A549 (cell line): Measurements from ENCODE around the gene LRRC4C. TPM values are rescaled to one million over a fixed set of nuclear protein-coding genes. Genes with fewer than 3 reads are reported as not detected.

ENCODE experiments used
- ATAC-seq, 2 experiments: fragments of 200-7000 bp in 1 of 2; fragments of >200 bp in 1 of 2; cut with Nextera tagmentation in 1 of 2; cut with Tn5 transposase in 1 of 2; 3 replicates each; pipeline versions ENCODE4 v1.8.0 to v1.9.1; 2018 to 2020; ENCODE audit warnings: mild to moderate bottlenecking in 1 of 2, moderate library complexity in 1 of 2
- CTCF ChIA-PET: fragments of 300-600 bp; sonication (Branson Sonifier 250); formaldehyde crosslinking; extraction: SDS; loops from one replicate; lab custom pipeline; 2021; ENCODE audit warnings: antibody characterized with exemption, inconsistent platforms; lab: Yijun Ruan, JAX
- POLR2A ChIA-PET: fragments of 350-600 bp; formaldehyde crosslinking; extraction: SDS; loops from one replicate; lab custom pipeline; 2021; ENCODE audit warnings: antibody characterized with exemption, inconsistent platforms; lab: Yijun Ruan, JAX
- DNase-seq, 2 experiments: peaks; one replicate each; pipeline versions ENCODE4 v3.0.0 to v3.0.0-alpha.2; 2011 to 2016; ENCODE audit warnings: low read depth in 1 of 2, low spot score in 1 of 2
- FAIRE-seq: peaks from 2 replicates; lab custom pipeline; 2011; peaks lifted over from hg19 to GRCh38; lab: Jason Lieb, UNC
- H3K27ac ChIP-seq, 2 experiments: fragments of >200 bp; sonication (Bioruptor Twin); formaldehyde crosslinking; 3 replicates each; pipeline ENCODE4 v1.5.1; 2016 to 2017
- H3K4me1 ChIP-seq: fragments of >200 bp; sonication (Bioruptor Twin); formaldehyde crosslinking; 3 replicates; pipeline ENCODE4 v1.6.1; 2016
- H3K4me2 ChIP-seq: fragments of >200 bp; sonication (Bioruptor Twin); formaldehyde crosslinking; 3 replicates; pipeline ENCODE4 v1.6.1; 2016
- H3K4me3 ChIP-seq: fragments of >200 bp; sonication (Bioruptor Twin); formaldehyde crosslinking; 3 replicates; pipeline ENCODE4 v1.5.1; 2016
- H3K9me3 ChIP-seq: fragments of >200 bp; sonication (Bioruptor Twin); formaldehyde crosslinking; 3 replicates; pipeline ENCODE4 v1.6.1; 2016
- CBX2 ChIP-seq: fragments of 200-600 bp; sonication (generic); IDR thresholded peaks from 2 replicates; pipeline ENCODE4 v1.6.1; 2016; ENCODE audit warnings: low read depth, mild to moderate bottlenecking, borderline replicate concordance
- CHD4 ChIP-seq: fragments of 200-600 bp; sonication (generic); IDR thresholded peaks from 2 replicates; pipeline ENCODE4 v1.6.1; 2016; ENCODE audit warnings: antibody characterized with exemption, mild to moderate bottlenecking, borderline replicate concordance
- E2F6 ChIP-seq: IDR thresholded peaks from 2 replicates; pipeline ENCODE4 v1.6.1; 2012; ENCODE audit warnings: low read depth, borderline replicate concordance
- EHF ChIP-seq: fragments of 250-450 bp; sonication (Bioruptor Pico); IDR thresholded peaks from 2 replicates; pipeline ENCODE4 v1.5.0; 2020; ENCODE audit warnings: mild to moderate bottlenecking
- EHMT2 ChIP-seq: fragments of 200-600 bp; sonication (generic); IDR thresholded peaks from 2 replicates; pipeline ENCODE4 v1.6.1; 2016; ENCODE audit warnings: antibody characterized with exemption, low read depth, mild to moderate bottlenecking, moderate library complexity
- EP300 ChIP-seq, 2 experiments: fragments of >200 bp; sonication (Bioruptor Twin); formaldehyde crosslinking; IDR thresholded peaks; 2 replicates in 1 of 2; 3 replicates in 1 of 2; pipeline ENCODE4 v1.6.1; 2016 to 2017
- FOSB ChIP-seq: fragments of 250-450 bp; sonication (Bioruptor Pico); IDR thresholded peaks from 2 replicates; pipeline ENCODE4 v1.5.0; 2020; ENCODE audit warnings: mild to moderate bottlenecking, moderate library complexity
- FOSL2 ChIP-seq, 2 experiments: fragments of 450-650 bp in 1 of 2; fragments of >200 bp in 1 of 2; sonication (Bioruptor Twin) in 1 of 2; formaldehyde crosslinking; IDR thresholded peaks; 2 replicates each; pipeline versions ENCODE4 v1.5.0 to v1.6.1; 2016 to 2020; ENCODE audit warnings: mild to moderate bottlenecking in 1 of 2, moderate library complexity in 1 of 2
- HDAC2 ChIP-seq: fragments of 200-600 bp; sonication (generic); IDR thresholded peaks from 2 replicates; pipeline ENCODE4 v1.6.1; 2016
- HOXA7 ChIP-seq: fragments of 250-450 bp; sonication (Bioruptor Pico); IDR thresholded peaks from 2 replicates; pipeline ENCODE4 v1.5.0; 2020; ENCODE audit warnings: mild to moderate bottlenecking, moderate library complexity
- HOXB5 ChIP-seq: fragments of 250-450 bp; sonication (Bioruptor Pico); IDR thresholded peaks from 2 replicates; pipeline ENCODE4 v1.5.0; 2020; ENCODE audit warnings: mild to moderate bottlenecking, moderate library complexity
- KDM1A ChIP-seq: fragments of 200-600 bp; sonication (generic); IDR thresholded peaks from 2 replicates; pipeline ENCODE4 v1.6.1; 2016; ENCODE audit warnings: low read depth, mild to moderate bottlenecking
- MAZ ChIP-seq: fragments of 150-350 bp; IDR thresholded peaks from 2 replicates; pipeline ENCODE4 v1.6.1; 2014; ENCODE audit warnings: antibody characterized with exemption, low read depth, low read length, borderline replicate concordance
- MYC ChIP-seq: IDR thresholded peaks from 2 replicates; pipeline ENCODE4 v1.6.1; 2012; ENCODE audit warnings: mild to moderate bottlenecking, inconsistent platforms, low read length, improper control_type of control experiment, borderline replicate concordance
- NPAS2 ChIP-seq: fragments of 250-450 bp; sonication (Bioruptor Pico); IDR thresholded peaks from 2 replicates; pipeline ENCODE4 v1.8.0; 2022; ENCODE audit warnings: mild to moderate bottlenecking, moderate library complexity, borderline replicate concordance
- NR3C1 ChIP-seq: fragments of >200 bp; sonication (Bioruptor Twin); formaldehyde crosslinking; IDR thresholded peaks from 3 replicates; pipeline ENCODE4 v1.6.1; 2017
- PBX3 ChIP-seq: IDR thresholded peaks from 2 replicates; pipeline ENCODE4 v1.6.1; 2012
- RARB ChIP-seq: fragments of 250-450 bp; sonication (Bioruptor Pico); IDR thresholded peaks from 2 replicates; pipeline ENCODE4 v1.8.0; 2021; ENCODE audit warnings: mild to moderate bottlenecking, moderate library complexity
- REST ChIP-seq: fragments of 200-600 bp; sonication (generic); IDR thresholded peaks from 2 replicates; pipeline ENCODE4 v1.6.1; 2016; ENCODE audit warnings: antibody characterized with exemption, mild to moderate bottlenecking, moderate library complexity
- RNF2 ChIP-seq: fragments of 200-600 bp; sonication (generic); IDR thresholded peaks from 2 replicates; pipeline ENCODE4 v1.6.1; 2016; ENCODE audit warnings: low read depth, mild to moderate bottlenecking, antibody characterized with exemption, moderate library complexity, borderline replicate concordance
- SMC3 ChIP-seq: fragments of >200 bp; sonication (Bioruptor Twin); formaldehyde crosslinking; IDR thresholded peaks from 3 replicates; pipeline ENCODE4 v1.6.1; 2018; ENCODE audit warnings: inconsistent platforms
- TFCP2L1 ChIP-seq: fragments of 250-450 bp; sonication (Bioruptor Pico); IDR thresholded peaks from 2 replicates; pipeline ENCODE4 v1.5.0; 2021; ENCODE audit warnings: mild to moderate bottlenecking
- ZC3H11A ChIP-seq: fragments of 450-650 bp; IDR thresholded peaks from 2 replicates; pipeline ENCODE4 v1.6.1; 2014; ENCODE audit warnings: antibody characterized with exemption, mild to moderate bottlenecking
- ZSCAN20 ChIP-seq: fragments of 250-450 bp; sonication (Bioruptor Pico); IDR thresholded peaks from 2 replicates; pipeline ENCODE4 v1.8.0; 2022; ENCODE audit warnings: mild to moderate bottlenecking, moderate library complexity
- WGBS: methylation state at CpG from one replicate; pipeline ENCODE4 v1.1.6; 2017; ENCODE audit errors: missing lambda C conversion rate; 5-methylcytosine and 5-hydroxymethylcytosine counted together
- polyA plus RNA-seq, 4 experiments: library from polyadenylated mRNA; depleted of rRNA in 3 of 4; stranded (reverse); fragments of >200 nt; fragmentation: RNase III in 1 of 4; extraction: RNeasy Plus Mini Kit Qiagen cat#74134 plus additional on column Dnase treatment in 1 of 4; gene quantifications; 2 replicates in 3 of 4; 3 replicates in 1 of 4; pipeline ENCODE4 v1.2.3, GENCODE V29; 2011 to 2017
- TF ChIP-seq, protein P1 (sequence below): fragments of 450-650 bp; IDR thresholded peaks from 2 replicates; pipeline ENCODE4 v1.6.1; 2014; ENCODE audit warnings: antibody characterized with exemption
- TF ChIP-seq, protein P2 (sequence below): IDR thresholded peaks from 2 replicates; pipeline ENCODE4 v1.6.1; 2012
- TF ChIP-seq, protein P3 (sequence below): fragments of >200 bp; sonication (Bioruptor Twin); formaldehyde crosslinking; IDR thresholded peaks from 2 replicates; pipeline ENCODE4 v1.6.1; 2016

Gene LRRC4C
- polyA plus RNA-seq, 2 of the 4 experiments (the other 2 are of a cell fraction) = not detected

DNA sequence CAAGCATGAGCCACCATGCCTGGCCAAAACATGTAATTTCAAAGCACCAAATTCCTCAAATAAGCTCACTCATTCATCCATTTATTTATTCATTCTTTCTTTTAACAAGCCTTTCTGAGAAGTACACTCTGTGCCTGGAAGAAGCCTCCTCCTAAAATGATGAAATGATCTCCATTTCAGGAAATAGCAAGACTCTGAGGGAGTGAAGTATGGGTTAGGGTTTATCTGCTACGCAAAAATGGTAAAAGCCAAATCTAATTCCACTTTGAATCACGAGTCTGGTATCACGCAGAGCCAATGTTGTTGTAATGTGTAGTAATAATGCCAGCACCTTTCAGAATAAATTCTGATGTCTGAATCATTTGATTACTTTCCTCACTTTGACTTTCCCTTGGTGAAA lies 1041.8 kb downstream of the LRRC4C start:
- Histone ChIP-seq H3K4me3 (no peak overlapping the region), H3K9me3 (no peaks in the 10 kb centered on the region), H3K4me2 (no peak overlapping the region), H3K4me1 (no peaks in the 10 kb centered on the region), H3K27ac (no peak overlapping the region)
- ChIA-PET CTCF (no interaction called here), POLR2A (no interaction called here)
- FAIRE-seq (no peak), ATAC-seq (no peak), DNase-seq (no peak)
- TF ChIP-seq E2F6 (no peak), FOSL2 (IDR thresholded peaks at IDR 0.05) (no peak), FOSL2 (CRISPR knock-in tag; IDR thresholded peaks at IDR 0.05) (no peak), REST (no peak), FOSB (CRISPR knock-in tag) (no peak), NR3C1 (no peak), TFCP2L1 (CRISPR knock-in tag) (no peak), MAZ (no peak), ZSCAN20 (CRISPR knock-in tag) (no peak), RNF2 (no peak), ZC3H11A (no peak), EHMT2 (no peak)
- TF ChIP-seq, protein P1, sequence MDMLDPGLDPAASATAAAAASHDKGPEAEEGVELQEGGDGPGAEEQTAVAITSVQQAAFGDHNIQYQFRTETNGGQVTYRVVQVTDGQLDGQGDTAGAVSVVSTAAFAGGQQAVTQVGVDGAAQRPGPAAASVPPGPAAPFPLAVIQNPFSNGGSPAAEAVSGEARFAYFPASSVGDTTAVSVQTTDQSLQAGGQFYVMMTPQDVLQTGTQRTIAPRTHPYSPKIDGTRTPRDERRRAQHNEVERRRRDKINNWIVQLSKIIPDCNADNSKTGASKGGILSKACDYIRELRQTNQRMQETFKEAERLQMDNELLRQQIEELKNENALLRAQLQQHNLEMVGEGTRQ = no peak
- WGBS = 30% methylated on average over 3 of the region's 3 CpGs

- Histone ChIP-seq H3K27ac (no peak overlapping the region), H3K4me1 (no peaks in the 10 kb centered on the region), H3K9me3 (no peaks in the 10 kb centered on the region), H3K4me3 (no peak overlapping the region), H3K4me2 (no peak overlapping the region)
- POLR2A ChIA-PET = no interaction called here
- TF ChIP-seq HOXA7 (CRISPR knock-in tag) = no peak
- TF ChIP-seq PBX3 = no peak
- TF ChIP-seq, protein P2, sequence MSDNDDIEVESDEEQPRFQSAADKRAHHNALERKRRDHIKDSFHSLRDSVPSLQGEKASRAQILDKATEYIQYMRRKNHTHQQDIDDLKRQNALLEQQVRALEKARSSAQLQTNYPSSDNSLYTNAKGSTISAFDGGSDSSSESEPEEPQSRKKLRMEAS = no peak
- no peak for TF ChIP-seq CHD4
- TF ChIP-seq TFCP2L1 (CRISPR knock-in tag) = no peak
- TF ChIP-seq SMC3 = no peak
- no peak for TF ChIP-seq CBX2
- TF ChIP-seq KDM1A = no peak
- TF ChIP-seq, protein P3, sequence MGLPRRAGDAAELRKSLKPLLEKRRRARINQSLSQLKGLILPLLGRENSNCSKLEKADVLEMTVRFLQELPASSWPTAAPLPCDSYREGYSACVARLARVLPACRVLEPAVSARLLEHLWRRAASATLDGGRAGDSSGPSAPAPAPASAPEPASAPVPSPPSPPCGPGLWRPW = no peak
- TF ChIP-seq NPAS2 (CRISPR knock-in tag) = no peak
- no peak for TF ChIP-seq MYC
- no peak for TF ChIP-seq FOSB (CRISPR knock-in tag)
- TF ChIP-seq MAZ = no peak
- TF ChIP-seq HOXB5 (CRISPR knock-in tag) = no peak
- TF ChIP-seq HDAC2 = no peak
- no peak for TF ChIP-seq ZC3H11A
- no peak for TF ChIP-seq EP300 (IDR thresholded peaks at IDR 0.05)
- TF ChIP-seq RARB (CRISPR knock-in tag) = no peak
- no peak for TF ChIP-seq EHF (CRISPR knock-in tag)
- 40% methylated on average over 1 of the region's 1 CpG for WGBS
- DNase-seq (no peak), FAIRE-seq (no peak), ATAC-seq (no peak)
- CTCF ChIA-PET = no interaction called here
Measured at GRCh38 chr11:40407355-40407754, 1052.1 kb downstream of the LRRC4C start.
